ENCODE results near the gene ZMPSTE24. TPM values are rescaled to one million over a fixed set of nuclear protein-coding genes. Genes with fewer than 3 reads are reported as not detected.
"Not testable (repeated sequence)": the region's sequence is repeated elsewhere in the genome, so short reads cannot be mapped to it uniquely, and the experiment has no call there.

ZMPSTE24 gene
- total RNA-seq, 1 donor from 2014 or later: 64.1 TPM

DNA sequence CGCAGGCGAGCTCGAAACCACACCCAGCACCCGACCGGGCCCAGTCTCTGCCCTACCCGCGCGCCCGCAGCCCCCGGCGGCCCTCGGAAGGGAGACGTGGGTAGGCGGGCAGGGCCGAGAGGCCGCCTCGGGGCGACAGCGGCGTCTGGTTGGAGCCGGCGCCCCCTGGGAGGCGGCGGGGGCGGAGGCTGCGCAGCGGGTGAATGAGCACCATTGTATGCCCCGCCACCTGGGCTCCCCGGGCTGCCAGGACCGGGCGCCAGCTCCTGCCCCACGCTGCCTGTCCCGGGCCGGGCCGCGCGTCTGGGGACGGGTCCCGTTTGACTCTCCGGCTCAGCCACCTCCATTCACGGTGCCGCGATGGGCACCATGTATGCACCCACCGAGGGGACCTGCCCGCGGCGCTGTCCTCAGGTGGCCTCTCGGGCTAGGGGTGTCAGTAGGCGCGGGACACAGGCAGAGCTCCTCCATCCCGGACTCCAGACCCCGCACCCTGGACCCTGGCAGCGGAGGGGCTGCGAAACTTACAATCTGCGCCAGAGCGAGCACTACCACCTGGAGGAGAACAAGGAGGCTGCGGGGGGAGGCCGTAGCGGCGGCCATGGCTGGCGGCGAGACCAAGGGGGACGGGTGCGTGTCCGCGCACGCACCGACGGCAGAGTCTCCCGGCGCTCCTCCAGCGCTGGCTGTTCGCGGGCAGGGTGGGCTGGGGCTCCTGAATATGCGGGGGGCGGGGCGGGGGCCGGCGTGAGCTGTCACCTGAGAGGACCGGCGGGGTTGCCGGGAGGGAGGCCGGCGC lies 58.8 kb downstream of the ZMPSTE24 start, which contains the start of gene COL9A2:
Gene COL9A2, minus strand, starts transcription at position 692 of the 799 bp plus-strand sequence. Its CDS starts 89 bp downstream, at position 603.
- no peak for DNase-seq (ENCODE audit: low read depth in 2 of 2)

DNA sequence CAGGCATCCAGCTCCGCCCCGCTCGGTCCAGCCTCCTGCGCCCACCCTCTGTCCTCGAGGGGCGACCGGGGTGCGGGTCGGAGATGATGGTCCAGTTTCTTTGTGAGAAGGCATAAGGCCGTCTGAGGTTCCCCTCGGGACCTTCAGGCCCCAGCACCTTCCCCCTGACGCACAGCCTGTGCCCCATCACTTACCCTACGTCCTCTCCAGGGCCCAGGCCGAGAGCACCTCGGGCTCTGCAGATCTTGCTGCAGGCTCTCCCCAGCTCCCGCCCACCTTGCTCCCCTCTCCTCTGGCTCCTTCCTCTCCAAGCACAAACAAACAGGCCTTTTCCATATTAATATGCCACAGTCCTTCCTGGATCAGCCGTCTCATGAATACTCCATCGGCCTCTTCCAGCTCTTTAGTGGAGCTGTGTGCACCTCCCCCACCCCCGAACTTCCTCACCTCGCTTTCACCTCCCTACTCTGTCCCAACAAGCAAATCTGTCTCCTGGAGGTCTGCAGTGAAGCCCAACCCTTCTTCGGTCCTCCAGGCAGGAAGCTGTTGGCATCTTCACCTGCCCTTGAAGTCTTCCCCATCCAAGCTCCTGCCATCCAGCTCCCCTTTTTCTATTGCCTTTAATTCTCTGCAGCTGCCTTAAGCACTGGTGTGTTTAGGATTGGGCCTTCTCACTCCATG lies 59.5 kb downstream of the ZMPSTE24 start:
- DNase-seq (ENCODE audit: low read depth in 2 of 2): no peak

DNA sequence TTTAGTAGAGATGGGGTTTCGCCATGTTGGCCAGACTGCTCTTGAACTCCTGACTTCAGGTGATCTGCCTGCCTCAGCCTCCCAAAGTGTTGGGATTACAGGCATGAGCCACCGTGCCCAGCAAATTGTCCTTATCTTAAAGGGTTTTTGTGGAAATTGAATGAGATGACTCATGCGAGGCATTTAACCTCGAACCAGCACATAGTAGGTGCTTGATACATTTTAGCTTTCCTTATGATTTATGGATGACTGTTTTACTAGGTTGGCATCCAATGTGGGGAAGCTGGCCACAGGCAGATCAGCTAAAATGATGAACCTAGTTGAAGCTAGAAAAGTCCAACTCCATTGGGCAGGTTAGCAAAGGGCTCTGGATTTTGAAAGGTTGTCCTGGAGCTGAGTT lies 60.4 kb downstream of the ZMPSTE24 start:
- no peak for DNase-seq (ENCODE audit: low read depth in 2 of 2)

DNA sequence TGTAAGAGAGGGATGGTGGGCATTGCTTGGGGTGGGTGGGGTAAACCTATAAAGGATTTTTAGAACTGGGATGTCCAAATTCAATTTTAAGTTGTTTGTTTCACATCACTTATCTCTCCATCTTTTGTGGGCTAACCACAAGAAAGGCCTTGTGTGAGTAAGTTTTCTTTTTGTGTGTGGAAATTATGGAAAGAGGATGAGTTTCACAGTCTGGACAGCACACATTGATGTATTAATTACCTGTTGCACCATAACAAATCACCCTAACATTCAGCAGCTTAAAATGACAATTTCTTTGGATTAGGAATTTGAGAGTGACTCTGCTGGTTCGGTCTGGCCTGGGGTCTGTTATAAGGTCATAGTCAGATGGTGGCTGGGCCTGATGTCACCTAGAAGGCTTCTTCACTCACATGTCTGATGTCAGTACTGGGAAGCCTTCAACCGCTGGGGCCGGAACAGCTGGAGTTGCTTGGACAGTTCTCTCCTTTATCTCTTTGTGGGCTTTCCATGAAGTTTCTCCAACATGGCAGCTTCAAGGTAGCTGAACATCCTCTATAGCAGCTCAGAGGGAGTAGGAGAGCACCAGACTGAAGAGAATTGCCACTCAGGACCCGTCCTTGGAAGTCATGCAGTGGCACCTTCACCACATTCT lies 61.1 kb downstream of the ZMPSTE24 start:
- no peak for DNase-seq (ENCODE audit: low read depth in 2 of 2)

GRCh38 chr1:40331403-40331802 lies 73.4 kb downstream of the ZMPSTE24 start:
- DNase-seq (ENCODE audit: low read depth in 2 of 2): not testable (repeated sequence)

DNA sequence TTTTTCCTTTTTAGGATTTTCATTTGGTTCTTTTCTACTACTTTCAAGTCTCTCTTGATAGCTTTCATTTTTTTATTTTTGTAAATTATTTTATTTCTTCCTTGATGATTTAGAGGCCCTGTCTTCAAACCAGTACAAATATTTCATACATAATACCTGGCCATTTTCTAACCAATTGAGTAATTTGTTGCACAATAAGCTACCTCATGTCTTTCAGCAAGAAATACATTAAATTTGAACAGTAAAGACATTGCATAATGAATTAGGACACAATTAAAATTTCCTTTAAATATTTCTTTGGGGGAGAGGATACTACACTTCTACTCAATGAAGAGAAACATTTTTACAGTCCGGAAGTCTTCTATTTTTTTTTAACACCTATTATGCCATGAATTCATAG lies 74.7 kb downstream of the ZMPSTE24 start:
- DNase-seq (ENCODE audit: low read depth in 2 of 2): no peak

DNA sequence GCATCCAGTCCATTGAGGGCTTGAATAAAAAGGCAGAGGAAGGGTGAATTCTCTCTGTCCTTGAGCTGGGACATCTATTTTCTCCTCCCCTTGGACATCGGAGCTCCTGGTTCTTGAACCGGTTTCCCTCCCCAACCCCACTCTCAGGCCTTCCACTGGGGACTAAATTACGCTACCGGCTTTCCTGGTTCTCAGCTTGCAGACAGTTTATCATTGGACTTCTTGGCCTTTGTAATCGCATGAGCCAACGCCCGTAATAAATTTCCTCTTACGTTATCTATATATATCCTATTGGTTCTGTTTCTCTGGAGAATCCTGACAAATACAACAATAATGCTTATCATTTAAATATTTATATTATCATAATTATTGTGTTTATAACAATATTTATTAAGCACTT lies 79.4 kb downstream of the ZMPSTE24 start:
- DNase-seq (ENCODE audit: low read depth in 2 of 2): no peak

GRCh38 chr1:40338745-40339419 lies 80.8 kb downstream of the ZMPSTE24 start:
- DNase-seq (ENCODE audit: low read depth in 2 of 2): peak; percentile 79 to 85

DNA sequence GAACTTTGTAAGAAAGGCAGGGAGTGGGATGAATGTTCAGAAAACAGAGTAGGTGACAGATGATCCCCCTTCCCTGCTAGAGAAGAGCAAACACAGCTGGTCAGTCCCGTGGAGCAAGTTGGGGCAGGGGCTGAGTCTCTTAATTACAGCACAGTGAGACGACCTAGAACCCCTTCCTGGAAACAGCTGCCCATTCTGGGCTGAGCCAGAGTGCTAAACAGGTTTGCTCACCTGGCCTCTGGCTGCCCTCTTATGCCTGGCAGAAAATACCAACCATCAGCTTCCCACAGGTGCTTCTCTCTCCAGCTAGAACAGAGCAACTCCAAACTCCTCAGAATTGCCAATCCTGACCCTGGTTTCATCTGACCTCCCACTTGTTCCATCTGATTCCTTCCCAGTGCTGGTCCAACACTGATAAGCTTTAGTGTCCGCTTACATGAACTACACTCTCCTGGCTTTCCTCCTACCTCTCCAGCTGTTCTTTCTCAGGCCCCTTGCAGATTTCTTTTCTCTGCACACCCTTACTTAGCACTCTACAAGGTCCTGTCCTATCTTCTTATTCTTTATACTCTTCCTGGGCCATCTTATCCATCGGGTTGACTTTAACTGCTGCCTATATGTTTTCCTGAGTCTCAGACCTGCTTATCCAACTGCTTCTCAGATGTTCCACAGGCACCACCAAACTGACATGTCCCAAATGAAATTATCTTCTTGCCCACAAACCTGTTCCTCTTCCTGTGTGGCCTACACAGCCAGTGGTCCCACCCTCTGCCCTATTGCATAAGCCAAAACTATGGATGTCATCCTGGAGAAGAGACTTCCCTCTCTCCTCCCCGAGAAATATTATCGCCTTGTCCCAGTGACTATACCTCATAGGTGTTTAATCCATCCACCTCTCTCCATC lies 81.6 kb downstream of the ZMPSTE24 start:
- DNase-seq (ENCODE audit: low read depth in 2 of 2): no peak

DNA sequence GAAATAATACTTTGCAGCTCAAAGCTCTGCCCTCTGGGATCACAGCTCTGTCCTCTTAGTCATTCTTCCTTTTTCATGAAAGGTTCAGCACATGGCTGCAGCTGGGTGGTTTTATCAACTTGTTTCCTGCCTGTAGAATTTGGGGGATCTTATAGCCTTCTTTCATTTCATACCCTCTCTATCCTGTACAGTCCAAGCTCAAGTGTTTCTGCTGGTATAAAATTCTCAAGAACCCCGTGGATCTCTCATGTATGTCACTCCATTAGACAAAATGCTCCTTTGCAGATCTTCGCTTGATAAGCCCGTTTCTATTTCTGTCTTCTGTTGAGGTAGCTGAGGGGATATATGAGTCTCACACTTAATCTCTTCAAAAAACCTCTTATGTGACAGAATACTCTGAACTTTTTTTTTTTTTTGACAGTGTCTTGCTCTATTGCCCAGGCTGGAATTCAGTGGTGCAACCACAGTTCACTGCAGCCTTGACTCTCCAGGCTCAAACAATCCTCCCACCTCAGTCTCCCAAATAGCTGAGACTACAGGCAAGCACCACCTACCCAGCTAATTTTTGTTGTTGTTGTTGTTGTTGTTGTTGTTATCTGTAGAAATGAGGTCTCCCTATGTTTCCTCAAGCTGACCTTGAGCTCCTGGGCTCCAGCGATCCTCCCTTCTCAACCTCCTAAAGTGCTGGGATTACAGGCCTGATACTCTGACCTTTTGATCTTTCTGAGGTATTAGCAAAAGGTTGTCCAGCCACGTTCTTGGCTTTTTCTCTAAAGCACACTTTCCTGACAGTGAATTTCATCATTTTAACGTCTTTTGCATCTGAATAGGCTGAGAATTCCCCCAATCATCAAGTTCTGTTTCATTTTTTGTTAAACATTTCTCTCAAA lies 83.7 kb downstream of the ZMPSTE24 start:
- no peak for DNase-seq (ENCODE audit: low read depth in 2 of 2)

DNA sequence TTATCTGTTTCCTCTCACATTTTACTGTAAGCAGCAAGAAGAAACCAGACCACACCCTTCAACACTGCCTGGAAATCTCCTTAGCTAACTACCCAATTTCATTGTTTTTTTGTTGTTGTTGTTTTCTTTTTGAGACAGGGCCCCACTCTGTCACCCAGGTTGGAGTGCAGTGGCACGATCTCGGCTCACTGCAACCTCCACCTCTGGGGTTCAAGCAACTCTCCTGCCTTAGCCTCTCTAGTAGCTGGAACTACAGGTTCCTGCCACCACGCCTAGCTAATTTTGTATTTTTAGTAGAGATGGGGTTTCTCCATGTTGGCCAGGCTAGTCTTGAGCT lies 84.3 kb downstream of the ZMPSTE24 start:
- DNase-seq (ENCODE audit: low read depth in 2 of 2): not testable (repeated sequence)

Other genes with a start within 250 kb of the ZMPSTE24 start
- gene CAP1, start 217.5 kb upstream of the ZMPSTE24 start, total RNA-seq: 296 and 327 TPM in 2 replicates
- 34.7 and 45.1 TPM in 2 replicates for gene PPT1, start 161.0 kb upstream of the ZMPSTE24 start, total RNA-seq
- gene RLF, start 96.8 kb upstream of the ZMPSTE24 start, total RNA-seq: 12.9 and 19.2 TPM in 2 replicates
- not detected in 2 replicates for gene TMCO2, start 10.3 kb upstream of the ZMPSTE24 start, total RNA-seq
- 0.22 and 0.79 TPM in 2 replicates for gene COL9A2, start 59.0 kb downstream of the ZMPSTE24 start, total RNA-seq
- gene SMAP2, start 115.5 kb downstream of the ZMPSTE24 start, total RNA-seq: 3.1 and 3.4 TPM in 2 replicates
- gene ZFP69B, start 192.2 kb downstream of the ZMPSTE24 start, total RNA-seq: 0.60 and 0.65 TPM in 2 replicates
- gene ZFP69, start 219.1 kb downstream of the ZMPSTE24 start, total RNA-seq: 1.3 and 2.0 TPM in 2 replicates

Data from lung microvascular endothelial cell (primary cell).